ENCODE results near the gene S1PR4. TPM values are rescaled to one million over a fixed set of nuclear protein-coding genes. Genes with fewer than 3 reads are reported as not detected.
A peak's percentile ranks its signal among the peaks of the same experiment; 100 is the strongest.

S1PR4 gene
- total and polyA plus RNA-seq, 12 donors: 0.24 to 3.3 (median 0.67) TPM

DNA sequence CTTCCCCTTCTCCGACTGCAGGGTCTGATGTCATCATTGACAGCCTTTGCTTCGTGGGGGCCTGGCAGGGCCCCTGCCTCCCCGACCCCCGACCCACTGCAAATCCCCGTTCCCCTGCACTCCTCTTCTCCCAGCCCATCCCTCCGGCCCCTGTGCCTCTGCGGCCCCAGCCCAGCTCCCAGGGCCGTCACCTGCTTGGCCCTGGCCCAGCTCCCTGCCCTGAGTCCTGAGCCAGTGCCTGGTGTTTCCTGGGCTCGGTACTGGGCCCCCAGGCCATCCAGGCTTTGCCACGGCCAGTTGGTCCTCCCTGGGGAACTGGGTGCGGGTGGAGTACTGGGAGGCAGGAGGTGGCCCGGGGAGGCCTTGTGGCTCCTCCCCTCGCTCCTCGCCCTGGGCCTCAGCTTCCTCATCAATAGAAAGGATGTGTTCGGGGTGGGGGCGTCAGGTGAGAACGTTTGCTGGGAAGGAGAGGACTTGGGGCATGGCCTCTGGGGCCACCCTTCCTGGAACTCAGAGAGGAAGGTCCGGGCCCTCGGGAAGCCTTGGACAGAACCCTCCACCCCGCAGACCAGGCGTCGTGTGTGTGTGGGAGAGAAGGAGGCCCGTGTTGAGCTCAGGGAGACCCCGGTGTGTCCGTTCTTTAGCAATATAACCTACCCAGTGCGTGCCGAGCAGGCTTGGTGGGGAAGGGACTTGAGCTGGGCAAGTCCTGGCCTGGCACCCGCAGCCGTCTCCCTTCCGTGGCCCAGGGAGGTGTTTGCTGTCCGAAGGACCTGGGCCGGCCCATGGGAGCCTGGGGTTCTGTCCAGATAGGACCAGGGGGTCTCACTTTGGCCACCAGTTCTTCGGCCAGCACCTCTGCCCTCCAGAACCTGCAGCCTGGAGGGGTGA, 30.0 kb downstream of the S1PR4 start:
- Histone ChIP-seq H3K27ac (no peak overlapping the region), H3K4me1 (no peaks in the 10 kb centered on the region), H3K9me3 (no peaks in the 10 kb centered on the region), H3K4me3 (no peak overlapping the region), H3K27me3 (no peaks in the 10 kb centered on the region), H3K36me3 (peaks cover 0 to 55% (median 20%) of the 10 kb centered on the region in 9 donors)
- DNase-seq: no peak
- intact Hi-C loops (cut with DNase I): no loop called here
- WGBS, 2 donors: 88 to 90% methylated on average over 33 of the region's 33 CpGs
- ATAC-seq: no peak
- TF ChIP-seq, protein P1, sequence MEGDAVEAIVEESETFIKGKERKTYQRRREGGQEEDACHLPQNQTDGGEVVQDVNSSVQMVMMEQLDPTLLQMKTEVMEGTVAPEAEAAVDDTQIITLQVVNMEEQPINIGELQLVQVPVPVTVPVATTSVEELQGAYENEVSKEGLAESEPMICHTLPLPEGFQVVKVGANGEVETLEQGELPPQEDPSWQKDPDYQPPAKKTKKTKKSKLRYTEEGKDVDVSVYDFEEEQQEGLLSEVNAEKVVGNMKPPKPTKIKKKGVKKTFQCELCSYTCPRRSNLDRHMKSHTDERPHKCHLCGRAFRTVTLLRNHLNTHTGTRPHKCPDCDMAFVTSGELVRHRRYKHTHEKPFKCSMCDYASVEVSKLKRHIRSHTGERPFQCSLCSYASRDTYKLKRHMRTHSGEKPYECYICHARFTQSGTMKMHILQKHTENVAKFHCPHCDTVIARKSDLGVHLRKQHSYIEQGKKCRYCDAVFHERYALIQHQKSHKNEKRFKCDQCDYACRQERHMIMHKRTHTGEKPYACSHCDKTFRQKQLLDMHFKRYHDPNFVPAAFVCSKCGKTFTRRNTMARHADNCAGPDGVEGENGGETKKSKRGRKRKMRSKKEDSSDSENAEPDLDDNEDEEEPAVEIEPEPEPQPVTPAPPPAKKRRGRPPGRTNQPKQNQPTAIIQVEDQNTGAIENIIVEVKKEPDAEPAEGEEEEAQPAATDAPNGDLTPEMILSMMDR (IDR thresholded peaks at IDR 0.05): no peak

- Histone ChIP-seq H3K9me3 (no peaks in the 10 kb centered on the region), H3K36me3 (peaks cover 0 to 35% (median 15%) of the 10 kb centered on the region in 9 donors), H3K4me1 (no peaks in the 10 kb centered on the region), H3K4me3 (no peak overlapping the region), H3K27me3 (no peaks in the 10 kb centered on the region), H3K27ac (no peak overlapping the region)
- 43 to 44% methylated on average over 20 of the region's 20 CpGs for WGBS, 2 donors
- TF ChIP-seq, protein P1 (IDR thresholded peaks at IDR 0.05): peak; percentile 8 to 75 (median 55)
- DNase-seq: peak in 1 of 2 donors; percentile 62
- ATAC-seq: peak in 7 of 8 donors; percentile 39 to 68 (median 54)
- intact Hi-C loops (cut with DNase I): no loop called here
Measured at GRCh38 chr19:3210347-3211017, 31.9 kb downstream of the S1PR4 start.

DNA sequence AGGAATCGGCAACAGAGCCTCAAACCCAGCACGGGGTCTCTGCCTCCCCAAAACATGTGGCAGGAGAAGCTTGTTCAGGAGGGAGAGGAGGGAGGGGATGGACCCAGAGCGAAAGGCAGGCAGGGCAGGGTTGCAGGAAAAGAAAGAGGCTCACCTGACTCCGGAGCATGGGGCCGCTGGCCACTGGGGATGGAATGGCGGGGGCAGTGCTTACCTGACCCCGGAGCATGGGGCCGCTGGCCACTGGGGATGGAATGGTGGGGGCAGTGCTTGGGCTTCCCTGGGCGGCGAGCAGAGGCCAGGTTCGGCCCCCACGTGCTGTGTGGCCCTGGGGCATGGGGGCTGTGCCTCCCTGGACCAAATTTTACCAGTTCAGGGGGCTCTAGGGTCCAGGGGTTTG, 32.6 kb downstream of the S1PR4 start:
- intact Hi-C loops (cut with DNase I): no loop called here
- no peak for ATAC-seq

DNA sequence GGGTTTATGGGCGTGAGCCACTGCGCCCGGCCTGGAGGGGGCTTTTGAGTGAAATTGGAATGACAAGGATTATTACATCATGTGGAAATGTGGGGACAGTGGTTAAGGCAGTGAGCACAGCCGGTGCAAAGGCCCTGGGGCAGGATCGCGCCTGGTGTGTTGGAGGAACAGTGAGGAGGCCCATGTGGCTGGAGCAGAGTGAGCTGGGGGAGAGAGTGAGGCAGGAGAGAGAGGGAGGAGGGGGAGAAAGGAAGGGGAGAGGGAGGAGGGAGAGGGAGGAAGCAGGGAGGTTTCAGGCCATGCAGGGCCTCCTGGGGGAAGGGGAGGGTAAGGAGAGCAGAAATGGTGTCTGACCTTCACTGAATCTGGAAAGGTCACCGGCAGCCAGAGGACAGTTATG, 34.6 kb downstream of the S1PR4 start:
- no peaks in the 10 kb centered on the region for H3K9me3 ChIP-seq
- H3K27ac ChIP-seq: no peak overlapping the region
- H3K27me3 ChIP-seq: no peaks in the 10 kb centered on the region
- no peak for ATAC-seq
- DNase-seq: no peak
- TF ChIP-seq, protein P1 (IDR thresholded peaks at IDR 0.05): no peak
- H3K36me3 ChIP-seq: peaks cover 0 to 9% (median 0%) of the 10 kb centered on the region in 9 donors
- WGBS, 2 donors: 95 to 96% methylated on average over 7 of the region's 7 CpGs
- H3K4me3 ChIP-seq: no peak overlapping the region
- no peaks in the 10 kb centered on the region for H3K4me1 ChIP-seq
- intact Hi-C loops (cut with DNase I): no loop called here

More for the DNA sequence above, 32.6 kb downstream of the S1PR4 start:
- Histone ChIP-seq H3K4me1 (no peaks in the 10 kb centered on the region), H3K27ac (no peak overlapping the region), H3K27me3 (no peaks in the 10 kb centered on the region), H3K36me3 (peaks cover 0 to 28% (median 14%) of the 10 kb centered on the region in 9 donors), H3K4me3 (no peak overlapping the region), H3K9me3 (no peaks in the 10 kb centered on the region)
- WGBS, 2 donors: 51 to 54% methylated on average over 12 of the region's 12 CpGs
- TF ChIP-seq, protein P1 (IDR thresholded peaks at IDR 0.05): no peak
- DNase-seq: no peak

Data from heart right ventricle (tissue), 16 donors.